GM11168 (cell line): Measurements from ENCODE around the gene LSAMP.

ENCODE experiments used
- in situ Hi-C: fragments of 300-500 bp; cut with MboI; formaldehyde crosslinking; loops from one replicate; pipeline ENCODE4 v1.12.0; 2022; ENCODE audit warnings: low sequenced_read_pairs; ENCODE audit not compliant: unreplicated experiment

Gene LSAMP

DNA sequence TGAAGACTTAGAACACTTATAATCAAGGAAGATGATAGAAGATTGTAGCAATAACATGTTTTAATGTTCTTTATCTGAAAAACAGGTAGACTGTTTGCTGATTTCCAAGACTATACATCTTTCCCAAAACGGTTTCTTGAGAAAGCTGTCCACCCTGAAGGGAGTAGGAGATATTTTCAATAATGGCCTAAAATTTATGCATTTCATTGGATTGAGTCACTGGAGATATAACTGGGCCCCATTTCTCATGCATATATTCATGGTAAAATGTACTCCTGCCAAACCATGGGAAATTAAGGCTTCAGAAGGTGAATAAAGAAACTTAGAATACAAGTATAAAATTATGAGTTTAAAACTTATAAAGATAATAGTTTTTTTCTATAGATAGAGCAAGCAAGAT, 143.9 kb downstream of the LSAMP start:
- in situ Hi-C loops = no loop called here

DNA sequence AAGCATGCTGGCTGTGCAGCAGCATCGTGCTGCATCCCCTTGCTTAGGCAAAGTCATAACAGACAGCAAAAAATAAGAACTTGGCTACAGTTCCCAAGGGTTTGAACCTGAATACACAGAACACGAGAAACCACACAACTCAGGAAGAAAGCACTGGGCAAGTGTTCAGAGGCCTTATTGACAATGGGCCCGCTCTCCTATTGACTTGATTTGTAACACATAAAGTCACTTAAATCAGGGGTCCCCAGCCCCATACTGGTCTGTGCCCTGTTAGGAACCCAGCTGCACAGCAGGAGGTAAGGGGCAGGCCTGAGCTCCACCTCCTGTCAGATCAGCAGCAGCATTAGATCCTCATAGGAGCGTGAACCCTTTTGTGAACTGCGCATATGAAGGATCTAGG, 145.1 kb downstream of the LSAMP start:
- in situ Hi-C loops = no loop called here

DNA sequence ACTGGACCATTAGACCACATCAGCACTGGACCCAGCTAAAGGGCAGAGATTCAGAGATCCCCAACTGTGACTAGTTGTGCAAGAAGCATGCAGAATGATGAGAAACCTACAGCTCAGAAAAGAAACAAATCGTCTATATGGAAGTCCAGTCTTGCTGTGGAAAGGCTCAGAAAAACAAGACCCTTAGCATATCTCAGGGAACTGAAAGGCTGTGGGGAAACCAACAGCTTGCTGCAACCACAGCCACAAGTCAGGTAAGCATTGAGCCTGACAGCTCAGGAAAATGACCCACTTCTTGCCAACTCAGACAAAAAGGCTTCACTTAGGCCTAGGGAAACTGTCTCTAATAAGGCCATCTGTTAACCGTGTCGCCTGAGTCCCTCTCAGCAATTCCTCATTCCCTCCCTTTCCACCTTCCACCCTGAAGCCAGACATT, 145.6 kb downstream of the LSAMP start:
- in situ Hi-C loops = no loop called here

DNA sequence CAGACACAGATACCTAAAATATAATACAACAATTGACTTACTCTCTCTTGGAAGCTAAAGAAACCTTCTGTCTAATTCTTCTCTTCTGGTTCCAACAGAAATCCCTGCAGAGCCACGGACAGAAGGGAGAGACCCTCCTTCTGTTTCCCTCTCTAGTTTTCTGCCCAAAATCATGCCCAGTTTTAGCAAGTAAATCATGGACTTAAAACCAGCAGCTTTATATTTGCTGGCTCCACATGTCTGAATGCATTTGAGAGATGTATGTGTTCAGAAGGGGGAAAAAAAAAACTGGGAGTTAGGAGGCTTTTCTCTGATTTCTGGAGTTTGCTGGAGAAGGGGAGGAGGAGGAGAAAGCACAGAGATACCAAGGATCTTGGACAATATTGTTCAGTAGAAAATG, 147.1 kb downstream of the LSAMP start:
- in situ Hi-C loops = no loop called here

DNA sequence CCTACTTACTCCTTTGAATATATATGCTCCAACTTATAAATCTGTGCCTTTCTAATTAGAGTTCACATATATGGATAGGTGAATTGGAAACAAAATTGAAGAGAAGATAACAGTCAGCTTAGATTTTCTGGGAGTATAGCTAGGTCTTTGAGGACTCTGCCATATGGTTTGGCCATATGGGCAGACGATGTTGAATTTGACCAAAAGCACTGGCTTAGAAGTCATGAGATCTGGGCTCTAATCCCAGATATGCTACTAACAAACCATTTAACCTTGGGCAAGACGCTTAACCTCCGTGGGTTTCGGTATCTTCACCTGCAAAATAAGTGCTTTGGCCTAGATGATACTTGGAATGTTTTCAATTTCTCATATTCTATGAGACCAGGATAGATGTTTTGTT, 154.1 kb downstream of the LSAMP start:
- in situ Hi-C loops = no loop called here

DNA sequence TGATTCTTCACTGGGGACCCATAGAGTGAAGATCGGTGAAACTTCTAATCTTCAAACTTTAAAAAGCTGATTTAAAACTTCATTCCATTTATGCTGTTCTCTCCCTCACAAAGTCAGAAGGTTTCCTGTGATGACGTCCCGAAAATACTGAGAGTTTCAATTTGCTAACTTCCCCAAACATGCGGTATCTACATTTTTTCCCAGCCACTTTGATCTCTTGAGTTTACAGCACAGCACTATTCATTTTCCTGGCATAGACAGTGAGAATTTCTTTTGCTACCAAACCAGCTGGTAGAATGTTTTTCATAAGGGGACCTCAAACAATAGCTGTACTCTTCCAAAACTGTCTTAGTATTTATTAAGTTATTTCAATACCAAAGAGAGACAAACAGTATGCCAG, 156.8 kb downstream of the LSAMP start:
- in situ Hi-C loops = no loop called here

DNA sequence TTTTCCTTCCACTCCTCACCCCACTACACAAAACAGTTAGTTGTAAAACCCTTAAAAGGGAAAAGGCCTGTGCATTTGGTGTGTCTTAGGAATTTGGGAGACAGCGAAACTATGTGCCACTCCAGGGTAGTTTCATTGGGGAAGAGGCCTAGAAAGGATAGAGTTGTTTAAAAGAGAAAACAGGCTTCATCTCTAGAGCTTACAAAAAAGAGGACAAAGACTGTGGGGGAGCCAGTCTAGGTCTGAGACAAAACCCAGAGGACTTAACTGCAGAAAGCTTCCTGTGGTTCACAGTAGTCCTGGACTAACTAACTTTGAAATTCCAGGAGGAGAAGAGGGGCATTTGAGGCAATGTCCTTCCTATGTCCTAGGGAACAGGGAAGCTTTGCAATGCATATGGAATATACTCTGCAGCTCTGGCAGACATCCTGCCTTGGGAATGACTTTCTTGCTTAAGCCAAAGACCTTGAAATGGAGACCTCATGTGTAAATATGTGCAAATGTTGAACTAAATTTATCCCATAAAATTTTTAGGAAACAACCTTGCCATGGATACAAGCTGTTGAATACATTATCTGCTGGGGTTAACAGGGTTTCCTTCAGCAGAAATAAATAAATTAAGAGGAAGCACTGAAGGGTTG, 159.4 kb downstream of the LSAMP start:
- in situ Hi-C loops = no loop called here

DNA sequence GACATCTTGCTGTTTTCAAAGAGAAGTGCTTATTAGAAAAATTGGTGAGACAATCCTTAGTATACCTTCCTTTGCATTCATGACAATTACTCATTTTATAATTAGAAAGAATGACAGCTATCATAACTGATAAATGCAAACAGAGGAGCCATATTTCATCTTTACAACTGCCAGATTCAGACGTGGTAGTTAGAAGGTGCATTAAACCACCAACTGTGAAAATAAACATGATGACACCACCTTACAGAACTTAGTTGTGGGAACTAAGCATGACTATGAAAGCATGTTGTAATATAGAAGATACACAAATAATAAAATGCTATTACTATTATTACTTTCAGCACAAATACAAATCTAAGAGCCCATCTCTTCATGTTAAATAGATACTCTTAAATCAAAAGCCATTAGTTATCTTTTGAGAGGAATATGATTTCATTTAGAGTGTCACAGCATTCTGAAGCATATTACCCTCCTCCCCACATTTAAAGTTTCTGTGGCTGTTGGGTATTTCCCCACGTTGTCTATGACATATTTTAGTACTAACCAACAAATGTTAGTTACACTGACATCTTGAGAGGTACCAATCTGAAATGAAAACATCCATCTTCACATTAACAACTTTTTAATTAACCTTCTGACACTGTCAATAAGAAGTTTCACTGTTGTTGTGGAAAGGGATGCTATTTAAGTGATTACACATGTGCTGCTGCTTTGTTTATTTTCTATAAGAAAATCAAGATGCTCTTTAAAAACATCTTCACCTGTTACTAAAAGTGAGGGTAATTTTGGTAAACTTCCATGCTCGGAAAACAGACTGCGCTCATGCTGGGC, 163.8 kb downstream of the LSAMP start:
- in situ Hi-C loops = no loop called here

DNA sequence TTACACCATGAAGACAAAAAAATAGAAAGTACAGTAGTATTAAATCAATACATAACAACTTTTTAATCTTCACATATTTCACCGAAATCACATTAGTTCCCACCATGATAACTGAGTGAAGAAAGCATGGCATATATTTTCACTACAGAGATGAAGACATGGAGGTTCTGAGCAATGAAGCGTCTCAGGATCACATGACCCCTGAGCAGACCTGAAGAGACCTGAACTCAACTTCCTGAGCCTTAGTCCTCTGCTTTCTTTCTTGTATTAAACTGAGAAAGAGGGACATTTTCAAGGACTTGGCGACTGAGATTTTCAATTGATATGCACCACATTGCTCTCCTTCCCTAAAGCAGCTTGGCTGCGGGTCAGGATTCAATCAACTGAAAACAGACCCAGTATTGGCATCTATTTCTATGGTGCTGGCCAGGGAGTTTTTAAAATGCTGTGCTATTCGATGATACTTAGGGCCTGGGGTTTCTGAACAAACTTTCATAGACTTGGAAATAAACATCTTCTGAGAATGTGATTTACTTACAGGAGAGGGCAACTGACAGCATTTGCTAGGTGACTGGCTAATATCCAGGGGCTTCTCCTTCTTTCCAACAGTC, 165.1 kb downstream of the LSAMP start:
- in situ Hi-C loops = no loop called here

DNA sequence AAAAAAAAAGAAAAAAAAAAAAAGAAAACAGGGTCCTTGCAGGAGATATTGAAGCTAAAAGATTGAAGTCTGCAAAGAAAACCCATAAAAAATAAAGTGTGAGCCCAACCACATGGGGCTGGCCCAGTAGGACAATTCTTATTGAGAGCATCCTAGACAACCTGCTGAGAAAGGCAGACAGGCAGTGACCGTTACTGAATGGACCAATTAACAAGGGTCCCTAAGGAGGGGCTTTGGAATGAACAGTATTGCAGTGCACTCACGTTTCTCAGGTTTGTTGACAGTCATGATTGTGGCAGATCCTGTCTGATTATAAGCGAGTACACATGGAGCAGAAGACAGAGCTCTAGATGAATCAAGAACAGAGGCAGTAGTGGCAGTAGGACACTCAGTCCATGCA, 168.6 kb downstream of the LSAMP start:
- in situ Hi-C loops = no loop called here

DNA sequence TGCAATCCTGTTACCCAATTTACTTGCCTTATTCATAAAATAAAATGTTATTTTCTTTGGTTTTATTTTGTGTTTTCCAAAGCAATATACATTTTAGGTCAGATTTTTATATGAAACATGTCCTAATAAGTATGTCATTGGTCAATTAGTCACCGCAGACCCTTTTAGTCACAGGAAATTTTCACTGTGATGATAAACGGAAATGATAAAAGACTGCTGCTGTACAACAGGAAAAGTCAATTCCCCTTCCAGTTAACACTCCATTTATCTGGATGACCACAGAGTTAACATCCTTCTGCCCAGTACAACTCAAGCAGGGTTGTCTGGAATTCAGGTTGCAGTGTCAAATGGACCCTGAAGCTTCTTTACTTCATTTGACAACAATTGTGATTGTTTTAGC, 175.2 kb downstream of the LSAMP start:
- in situ Hi-C loops = no loop called here

DNA sequence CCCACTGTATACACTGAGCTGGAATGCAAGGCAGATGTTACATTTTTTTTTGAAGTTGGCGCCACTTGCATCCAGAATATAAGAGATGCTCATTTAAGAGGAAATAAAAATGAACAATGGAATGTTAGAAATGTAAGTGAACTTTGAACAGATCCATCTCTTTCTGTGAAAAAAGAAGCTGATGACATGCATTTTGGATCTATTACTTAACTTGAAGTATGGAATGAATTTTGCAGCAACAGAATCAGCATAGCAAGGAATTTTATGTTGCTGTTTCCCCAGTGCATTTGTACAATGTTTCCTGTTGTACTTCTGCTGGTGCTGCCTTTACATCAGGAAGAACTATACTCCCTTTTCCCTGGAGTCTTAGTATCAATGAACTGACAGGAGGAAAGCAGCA, 178.2 kb downstream of the LSAMP start:
- in situ Hi-C loops = no loop called here

DNA sequence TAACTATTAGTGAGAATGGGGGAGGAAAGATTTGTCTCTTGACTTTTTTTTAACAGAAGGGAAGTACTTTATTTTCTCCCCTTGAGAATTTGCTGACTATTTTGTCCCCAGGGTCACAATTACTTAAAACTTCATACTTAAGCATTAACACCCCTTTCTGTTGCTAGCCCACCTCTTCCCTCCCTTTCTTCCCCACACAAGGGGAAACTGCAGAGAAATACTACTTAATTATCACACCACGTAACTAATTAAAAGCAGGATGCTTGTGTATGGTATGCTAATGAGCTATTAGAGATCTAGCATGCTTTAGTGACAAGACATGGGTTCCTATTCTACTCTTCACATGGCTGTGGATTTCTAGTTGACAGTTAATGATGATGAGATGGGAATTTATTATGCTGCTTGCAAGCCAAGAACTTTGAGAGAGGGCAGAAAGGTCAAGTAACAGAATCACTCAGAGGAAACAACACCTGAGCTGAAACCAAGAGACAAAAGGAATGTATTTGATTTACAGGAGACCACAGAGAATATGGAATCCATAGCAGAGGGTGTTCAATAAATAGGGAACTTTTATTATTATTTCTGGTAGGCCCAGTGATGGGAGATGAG, 179.2 kb downstream of the LSAMP start:
- in situ Hi-C loops = no loop called here

DNA sequence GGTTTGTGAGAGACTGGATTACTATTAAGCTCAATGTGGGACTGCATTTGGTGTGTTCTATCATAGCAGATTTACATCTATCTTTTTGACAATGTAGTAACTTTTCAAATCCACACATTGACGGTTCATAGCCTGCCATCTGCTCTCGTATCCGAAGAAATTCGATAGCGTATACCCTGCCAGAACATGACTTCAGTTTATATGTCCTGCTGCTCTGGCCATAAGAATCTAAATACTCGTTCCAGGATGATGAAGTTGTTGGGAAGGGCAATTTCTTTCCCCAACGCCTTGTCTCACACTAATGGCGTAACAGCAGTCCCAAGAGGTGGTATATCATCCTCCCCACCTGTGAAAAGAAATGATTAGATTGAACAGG, 180.0 kb downstream of the LSAMP start:
- in situ Hi-C loops = no loop called here

DNA sequence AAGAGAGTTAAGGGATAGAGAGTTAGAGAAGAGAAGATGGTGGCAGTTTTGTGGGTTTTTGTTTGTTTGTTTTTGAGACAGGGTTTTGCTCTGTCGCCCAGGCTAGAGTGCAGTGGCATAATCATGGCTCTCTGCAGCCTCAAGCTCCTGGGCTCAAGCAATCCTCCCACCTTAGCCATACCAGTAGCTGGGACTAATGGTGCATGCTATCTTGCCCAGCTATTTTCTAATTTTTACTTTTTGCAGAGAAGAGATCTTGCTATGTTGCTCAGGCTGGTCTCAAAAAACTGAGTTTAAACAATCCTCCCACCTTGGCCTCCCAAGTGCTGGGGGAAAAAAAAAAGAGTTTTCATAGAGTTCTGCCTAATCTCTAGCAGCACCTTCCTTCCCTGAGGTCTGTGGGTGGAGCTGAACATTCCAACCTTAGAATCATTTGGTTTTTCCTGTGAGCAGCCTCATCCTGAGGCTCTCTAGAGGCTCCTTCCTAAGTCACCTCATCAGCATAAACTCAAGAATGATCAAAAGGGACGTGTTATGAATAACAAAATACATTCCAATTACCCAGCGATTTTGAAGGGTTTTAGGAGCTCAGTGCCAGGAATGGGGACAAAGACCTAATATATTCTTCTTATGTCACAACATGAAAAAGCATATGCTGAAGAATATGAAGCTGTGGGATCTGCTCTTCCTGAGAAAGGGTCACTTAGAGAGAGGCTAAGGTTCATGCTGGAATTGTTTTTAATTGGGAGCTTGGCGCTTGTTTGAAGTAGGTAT, 180.6 kb downstream of the LSAMP start:
- in situ Hi-C loops = no loop called here

DNA sequence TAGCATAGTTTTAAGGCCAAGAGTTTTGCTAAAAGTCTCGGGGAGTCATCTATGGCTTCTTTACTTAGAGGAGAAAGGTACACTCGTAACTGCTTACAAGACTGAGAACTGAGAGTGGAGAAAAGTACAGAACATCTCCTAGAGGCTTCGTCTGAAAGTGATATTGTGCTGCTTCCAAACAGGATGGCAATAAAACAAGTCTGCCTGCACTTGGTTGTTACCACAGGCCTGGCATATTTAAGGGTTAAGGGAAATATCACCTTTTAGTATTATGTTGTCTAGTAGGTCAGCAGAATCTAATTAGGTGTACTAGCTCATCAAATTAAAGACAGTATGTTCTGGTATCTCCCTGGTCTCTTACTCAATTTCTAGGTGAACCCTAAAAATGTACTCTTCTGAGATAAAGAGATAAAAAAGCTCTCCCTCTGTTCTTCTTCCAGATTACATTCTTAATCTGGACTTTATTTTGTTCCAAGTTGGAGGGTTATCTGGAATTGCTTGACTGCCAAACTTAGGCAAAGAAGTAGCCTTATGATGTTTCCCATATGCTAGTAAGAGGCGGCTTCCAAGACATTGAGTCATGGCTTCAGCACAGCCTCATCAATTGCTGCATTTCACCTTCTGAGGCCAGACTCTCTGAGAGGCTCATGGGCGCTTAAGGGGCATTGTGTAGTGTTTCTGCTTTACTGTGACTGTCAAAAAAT, 181.3 kb downstream of the LSAMP start:
- in situ Hi-C loops = no loop called here

DNA sequence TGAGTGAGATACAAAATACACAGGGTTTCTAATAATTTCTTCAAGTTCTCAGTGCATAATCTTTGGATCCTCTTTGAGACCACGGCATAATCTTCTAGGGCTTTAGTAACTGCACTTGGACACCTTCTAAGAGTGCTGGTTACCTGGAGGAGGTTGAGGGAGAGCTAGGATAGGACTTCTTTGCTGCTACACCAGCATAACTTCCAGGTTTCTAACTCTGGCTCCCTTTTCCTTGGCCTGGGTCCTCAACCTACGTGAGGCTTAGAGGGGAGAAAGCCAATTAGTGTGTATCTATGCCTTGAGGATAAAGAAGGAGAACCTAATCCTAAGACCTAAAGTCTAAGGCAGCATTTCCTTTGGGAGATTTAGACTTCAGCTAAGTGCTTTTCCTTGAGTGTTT, 184.8 kb downstream of the LSAMP start:
- in situ Hi-C loops = no loop called here

DNA sequence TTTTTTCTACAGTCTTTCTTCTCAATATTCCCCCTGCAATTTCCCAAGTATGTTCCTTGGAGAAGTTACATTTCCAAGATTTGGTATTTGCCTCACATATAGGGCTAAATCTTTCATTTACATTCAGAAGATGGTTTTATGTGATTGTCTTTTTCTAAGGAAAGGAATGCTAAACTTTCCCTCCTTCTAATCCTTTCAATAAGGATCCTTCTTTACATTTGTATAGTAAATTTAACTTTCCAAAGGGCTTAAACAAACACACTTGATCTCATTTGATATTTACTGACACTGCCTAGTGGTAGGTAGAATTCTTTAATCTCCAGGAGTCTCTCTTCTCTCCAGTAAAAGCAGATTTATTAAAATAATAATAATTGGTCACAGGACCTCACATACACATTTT, 185.3 kb downstream of the LSAMP start:
- in situ Hi-C loops = no loop called here

DNA sequence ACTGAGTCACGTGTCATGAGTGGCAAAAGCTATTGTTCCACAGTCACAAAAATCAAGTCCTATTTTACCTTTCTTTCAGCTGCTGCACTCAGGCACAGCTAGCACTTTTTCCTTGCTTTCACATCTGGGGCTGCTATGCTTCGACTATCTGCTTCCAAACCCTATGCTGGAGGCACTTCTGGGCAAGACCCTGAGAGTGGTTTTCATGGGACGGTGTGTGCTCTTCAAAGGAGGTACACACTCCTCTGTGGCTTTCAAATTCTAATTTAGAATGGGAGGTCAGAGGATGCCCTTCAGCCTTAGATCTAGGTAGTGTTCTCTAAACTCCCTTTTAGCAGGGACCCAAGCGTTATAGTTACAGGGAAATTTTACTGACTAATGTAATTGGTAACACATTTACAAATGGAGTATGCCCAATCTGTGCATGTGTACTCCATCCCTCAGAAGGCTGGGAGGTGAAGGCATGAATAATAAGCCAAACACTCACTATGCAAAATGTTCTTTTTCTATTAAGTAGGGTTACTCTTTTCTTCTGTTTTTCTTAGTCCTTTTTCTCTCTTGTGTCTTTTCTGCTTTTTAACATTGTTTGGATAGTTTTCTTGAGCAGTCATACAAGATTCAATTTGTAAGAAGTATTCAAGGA, 188.3 kb downstream of the LSAMP start:
- in situ Hi-C loops = no loop called here
